Measurements from ENCODE around the gene NRM. TPM values are rescaled to one million over a fixed set of nuclear protein-coding genes. Genes with fewer than 3 reads are reported as not detected.
"Not testable (repeated sequence)": the region's sequence is repeated elsewhere in the genome, so short reads cannot be mapped to it uniquely, and the experiment has no call there.

Gene NRM
- total RNA-seq, 2 donors from 2014 or later: 2.2 to 4.2 TPM

DNA sequence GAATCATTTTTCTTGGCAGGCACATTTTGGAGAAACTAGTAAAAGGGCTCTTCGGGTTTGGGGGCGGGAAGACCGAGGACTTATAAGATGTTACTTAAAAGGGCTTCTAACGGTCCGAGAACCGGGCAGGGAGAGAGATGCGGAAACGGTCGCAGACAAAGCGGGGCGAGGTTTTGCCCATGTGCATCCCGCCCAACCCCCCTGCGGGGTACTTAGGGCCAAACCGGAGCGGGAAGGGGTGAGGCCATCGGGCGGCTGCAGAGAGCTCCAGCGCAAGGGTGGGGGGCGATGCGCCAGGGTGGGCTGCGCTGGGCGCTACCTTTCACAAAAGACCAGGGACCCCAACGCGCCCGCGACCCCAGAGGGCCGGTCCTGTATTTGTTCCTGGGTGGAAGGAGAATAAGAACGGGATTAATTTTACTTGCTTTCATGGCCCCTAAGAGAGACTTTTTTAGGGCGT lies 30.0 kb upstream of the NRM start:
- H3K9me3 ChIP-seq: no peaks in the 10 kb centered on the region
- TF ChIP-seq, protein P1, sequence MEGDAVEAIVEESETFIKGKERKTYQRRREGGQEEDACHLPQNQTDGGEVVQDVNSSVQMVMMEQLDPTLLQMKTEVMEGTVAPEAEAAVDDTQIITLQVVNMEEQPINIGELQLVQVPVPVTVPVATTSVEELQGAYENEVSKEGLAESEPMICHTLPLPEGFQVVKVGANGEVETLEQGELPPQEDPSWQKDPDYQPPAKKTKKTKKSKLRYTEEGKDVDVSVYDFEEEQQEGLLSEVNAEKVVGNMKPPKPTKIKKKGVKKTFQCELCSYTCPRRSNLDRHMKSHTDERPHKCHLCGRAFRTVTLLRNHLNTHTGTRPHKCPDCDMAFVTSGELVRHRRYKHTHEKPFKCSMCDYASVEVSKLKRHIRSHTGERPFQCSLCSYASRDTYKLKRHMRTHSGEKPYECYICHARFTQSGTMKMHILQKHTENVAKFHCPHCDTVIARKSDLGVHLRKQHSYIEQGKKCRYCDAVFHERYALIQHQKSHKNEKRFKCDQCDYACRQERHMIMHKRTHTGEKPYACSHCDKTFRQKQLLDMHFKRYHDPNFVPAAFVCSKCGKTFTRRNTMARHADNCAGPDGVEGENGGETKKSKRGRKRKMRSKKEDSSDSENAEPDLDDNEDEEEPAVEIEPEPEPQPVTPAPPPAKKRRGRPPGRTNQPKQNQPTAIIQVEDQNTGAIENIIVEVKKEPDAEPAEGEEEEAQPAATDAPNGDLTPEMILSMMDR (IDR thresholded peaks at IDR 0.05): no peak
- no peaks in the 10 kb centered on the region for H3K27me3 ChIP-seq
- peaks cover 0 to 67% of the 10 kb centered on the region in 2 donors for H3K4me1 ChIP-seq
- peak; percentile 76 for DNase-seq (ENCODE audit: low spot score)
- H3K4me3 ChIP-seq: peak overlapping the region; percentile 82 to 85
- peaks cover 36% of the 10 kb centered on the region for H3K36me3 ChIP-seq
- peak overlapping the region; percentile 92 to 95 for H3K27ac ChIP-seq

DNA sequence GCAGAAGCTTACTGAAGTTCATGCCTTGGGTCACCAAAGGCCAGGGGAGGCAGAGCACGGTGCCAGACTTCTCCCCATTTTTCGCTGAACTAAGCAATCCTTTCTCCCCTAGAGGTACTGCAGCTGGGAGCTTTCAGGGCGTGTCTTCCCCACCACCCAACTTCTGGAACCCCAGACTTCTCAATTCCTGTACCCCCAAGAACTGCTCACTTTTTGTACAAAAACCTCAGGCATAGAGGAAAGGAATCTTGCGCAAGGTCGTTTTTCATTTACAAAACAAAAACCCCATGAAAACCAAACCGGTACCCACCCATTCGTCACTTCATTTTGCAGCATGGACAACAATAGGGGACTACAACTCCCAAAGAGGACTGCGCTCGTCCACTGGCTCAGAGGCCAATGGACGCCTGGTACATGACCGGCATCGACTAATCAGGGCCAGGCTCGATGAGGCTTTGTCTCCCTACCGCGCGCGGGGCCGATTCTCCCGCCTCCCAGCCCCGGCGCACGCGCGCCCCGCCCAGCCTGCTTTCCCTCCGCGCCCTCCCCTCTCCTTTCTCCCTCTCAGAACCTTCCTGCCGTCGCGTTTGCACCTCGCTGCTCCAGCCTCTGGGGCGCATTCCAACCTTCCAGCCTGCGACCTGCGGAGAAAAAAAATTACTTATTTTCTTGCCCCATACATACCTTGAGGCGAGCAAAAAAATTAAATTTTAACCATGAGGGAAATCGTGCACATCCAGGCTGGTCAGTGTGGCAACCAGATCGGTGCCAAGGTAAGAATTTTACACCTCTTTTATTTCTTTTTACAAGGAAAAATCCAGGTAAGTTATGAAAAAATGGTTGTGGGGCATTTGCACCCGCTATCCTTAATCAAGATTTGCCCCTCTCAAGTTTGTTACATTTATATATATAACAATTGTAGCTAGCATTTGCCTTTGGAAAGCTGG lies 29.3 kb upstream of the NRM start, which contains the start of gene TUBB:
Gene TUBB, plus strand, starts transcription at position 562 of the 947 bp plus-strand sequence. Its CDS starts 155 bp downstream, at position 717.
- TF ChIP-seq, protein P1 (IDR thresholded peaks at IDR 0.05): no peak
- H3K27me3 ChIP-seq: no peaks in the 10 kb centered on the region
- H3K4me3 ChIP-seq: peak within 1 kb of the TSS; percentile 82 to 85
- H3K36me3 ChIP-seq: peaks cover 29% of the 10 kb centered on the region
- peaks cover 0 to 65% of the 10 kb centered on the region in 2 donors for H3K4me1 ChIP-seq
- DNase-seq (ENCODE audit: low spot score): peak; percentile 98
- H3K27ac ChIP-seq: peak within 1 kb of the TSS; percentile 92 to 95
- H3K9me3 ChIP-seq: no peaks in the 10 kb centered on the region

DNA sequence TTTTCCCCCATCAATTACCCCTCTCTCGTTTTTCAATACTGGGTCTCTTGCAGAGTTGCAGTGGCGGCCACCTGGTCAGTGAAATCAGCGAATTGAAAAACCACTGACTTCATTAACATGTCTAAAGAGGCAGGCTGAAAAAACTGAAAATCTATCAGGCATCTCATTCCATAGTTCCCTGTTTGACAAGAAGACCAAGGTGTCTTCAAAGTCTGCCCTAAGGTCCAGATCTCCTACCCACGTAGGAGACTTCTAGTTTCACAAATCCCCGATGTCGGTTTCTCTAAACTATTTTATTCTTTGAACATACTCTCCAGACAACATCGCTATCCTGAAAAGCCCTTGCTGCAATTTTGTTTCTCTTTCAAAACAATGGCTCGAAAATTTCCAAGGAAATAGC lies 28.6 kb upstream of the NRM start:
- Histone ChIP-seq H3K4me3 (peak overlapping the region; percentile 82 to 85), H3K36me3 (peaks cover 22% of the 10 kb centered on the region), H3K4me1 (peaks cover 0 to 58% of the 10 kb centered on the region in 2 donors), H3K27ac (peak overlapping the region; percentile 92 to 95), H3K9me3 (no peaks in the 10 kb centered on the region), H3K27me3 (no peaks in the 10 kb centered on the region)
- TF ChIP-seq, protein P1 (IDR thresholded peaks at IDR 0.05): no peak
- no peak for DNase-seq (ENCODE audit: low spot score)

DNA sequence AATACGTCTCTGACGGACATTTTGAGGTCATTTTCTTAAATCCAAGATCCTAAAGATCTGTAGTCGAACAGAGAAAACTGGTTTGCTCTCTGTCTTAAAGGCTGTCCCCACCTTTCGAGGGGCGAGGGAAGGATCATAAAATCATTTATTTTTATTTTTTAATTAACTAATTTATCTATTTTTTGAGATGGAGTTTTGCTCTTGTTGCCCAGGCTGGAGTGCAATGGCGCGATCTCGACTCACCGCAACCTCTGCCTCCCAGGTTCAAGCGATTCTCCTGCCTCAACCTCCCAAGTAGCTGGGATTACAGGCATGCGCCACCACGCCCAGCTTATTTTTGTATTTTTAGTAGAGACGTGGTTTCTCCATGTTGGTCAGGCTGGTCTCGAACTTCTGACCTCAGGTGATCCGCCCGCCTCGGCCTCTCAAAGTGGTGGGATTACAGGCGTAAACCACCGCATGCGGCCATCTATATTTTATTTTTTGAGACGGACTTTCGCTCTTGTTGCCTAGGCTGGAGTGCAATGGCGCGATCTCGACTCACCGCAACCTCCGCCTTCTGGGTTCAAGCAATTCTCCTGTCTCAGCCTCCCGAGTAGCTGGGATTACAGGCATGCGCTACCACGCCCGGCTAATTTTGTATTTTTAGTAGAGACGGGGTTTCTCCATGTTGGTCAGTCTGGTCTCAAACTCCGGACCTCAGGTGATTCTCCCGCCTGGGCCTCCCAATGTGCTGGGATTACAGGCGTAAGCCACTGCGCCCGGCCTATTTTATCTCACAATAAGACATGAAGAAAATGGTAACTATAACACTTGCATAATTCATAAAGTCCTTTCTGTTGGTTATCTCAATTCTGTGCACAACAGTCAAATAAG lies 27.3 kb upstream of the NRM start:
- H3K9me3 ChIP-seq; H3K27me3 ChIP-seq; DNase-seq (ENCODE audit: low spot score): not testable (repeated sequence)
- H3K27ac ChIP-seq: peak overlapping the region; percentile 91 to 94
- peak overlapping the region; percentile 37 to 67 for H3K4me3 ChIP-seq
- H3K36me3 ChIP-seq: peaks cover 18% of the 10 kb centered on the region
- peaks cover 0 to 46% of the 10 kb centered on the region in 2 donors for H3K4me1 ChIP-seq

DNA sequence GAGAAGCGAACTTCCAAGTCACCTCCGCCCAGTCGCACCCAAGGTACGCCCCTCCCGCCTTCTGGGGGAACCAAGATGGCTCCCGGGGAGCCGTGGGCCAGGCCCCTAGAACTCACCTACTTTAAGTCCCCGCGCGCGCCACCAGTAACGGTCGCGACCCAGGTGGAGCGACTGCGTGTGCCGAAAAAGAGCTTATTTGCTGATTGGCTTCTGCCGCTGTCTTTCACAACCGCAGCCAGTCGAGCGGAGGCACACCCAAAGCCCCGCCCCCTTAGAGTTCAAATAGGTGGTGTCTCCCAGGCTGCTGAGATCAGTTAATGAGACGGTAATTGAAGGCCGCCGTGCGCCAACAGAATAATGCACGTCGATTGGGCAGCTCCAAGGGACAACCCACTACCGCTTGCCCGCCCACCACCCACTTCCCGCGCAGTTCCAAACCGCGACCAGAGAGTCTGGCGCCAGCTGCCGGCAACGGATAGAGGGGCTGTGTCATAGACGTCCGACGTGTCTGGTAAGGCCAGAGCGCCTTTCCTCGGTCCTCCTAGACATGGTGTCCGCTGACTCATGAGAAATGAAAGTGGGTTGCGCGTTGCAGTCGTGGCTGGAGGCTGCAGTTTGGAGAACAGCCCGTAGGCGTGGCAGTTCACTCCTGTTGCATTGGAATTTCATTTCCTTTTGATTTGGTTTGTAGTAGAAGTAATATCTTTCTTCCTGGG lies 26.5 kb upstream of the NRM start, which contains the start of gene MDC1:
Gene MDC1, minus strand, starts transcription at position 153 of the 716 bp plus-strand sequence. CDS start 2,106 bp downstream, outside the sequence.
- H3K9me3 ChIP-seq: no peaks in the 10 kb centered on the region
- H3K4me1 ChIP-seq: peaks cover 0 to 38% of the 10 kb centered on the region in 2 donors
- H3K36me3 ChIP-seq: peaks cover 18% of the 10 kb centered on the region
- TF ChIP-seq, protein P1 (IDR thresholded peaks at IDR 0.05): peak in 1 of 2 donors; percentile 45
- no peaks in the 10 kb centered on the region for H3K27me3 ChIP-seq
- peak; percentile 100 for DNase-seq (ENCODE audit: low spot score)
- peak within 1 kb of the TSS; percentile 53 to 67 for H3K4me3 ChIP-seq
- peak within 1 kb of the TSS; percentile 91 to 94 for H3K27ac ChIP-seq
